ENCODE measurements around the gene BAHCC1. TPM values are rescaled to one million over a fixed set of nuclear protein-coding genes. Genes with fewer than 3 reads are reported as not detected.
"Not testable (repeated sequence)": the region's sequence is repeated elsewhere in the genome, so short reads cannot be mapped to it uniquely, and the experiment has no call there.

BAHCC1 gene
- total RNA-seq (2012; rRNA removed): 7.9 and 8.3 TPM in 2 replicates

- Histone ChIP-seq H3K4me1 (ENCODE audit: control insufficient read depth, insufficient read depth, low read length) (peaks cover 36% of the 10 kb centered on the region), H3K4me2 (ENCODE audit: low read length) (peak within 1 kb of the TSS; percentile 95), H3K27me3 (ENCODE audit: control insufficient read depth, insufficient read depth, low read length) (no peaks in the 10 kb centered on the region), H3K9ac (ENCODE audit: low read depth, low read length) (peak within 1 kb of the TSS; percentile 93), H3K4me3 (ENCODE audit: low read length) (peak within 1 kb of the TSS; percentile 80), H3K36me3 (ENCODE audit: insufficient read depth, low read length) (no peaks in the 10 kb centered on the region), H3K9me3 (replicated peaks; ENCODE audit: low read length) (no peaks in the 10 kb centered on the region)
These were observed at the start of gene BAHCC1 for GRCh38 chr17:81394921-81395599. BAHCC1 (plus strand) TSS chr17:81395457; CDS start chr17:81399740, 4,283 bp downstream.

DNA sequence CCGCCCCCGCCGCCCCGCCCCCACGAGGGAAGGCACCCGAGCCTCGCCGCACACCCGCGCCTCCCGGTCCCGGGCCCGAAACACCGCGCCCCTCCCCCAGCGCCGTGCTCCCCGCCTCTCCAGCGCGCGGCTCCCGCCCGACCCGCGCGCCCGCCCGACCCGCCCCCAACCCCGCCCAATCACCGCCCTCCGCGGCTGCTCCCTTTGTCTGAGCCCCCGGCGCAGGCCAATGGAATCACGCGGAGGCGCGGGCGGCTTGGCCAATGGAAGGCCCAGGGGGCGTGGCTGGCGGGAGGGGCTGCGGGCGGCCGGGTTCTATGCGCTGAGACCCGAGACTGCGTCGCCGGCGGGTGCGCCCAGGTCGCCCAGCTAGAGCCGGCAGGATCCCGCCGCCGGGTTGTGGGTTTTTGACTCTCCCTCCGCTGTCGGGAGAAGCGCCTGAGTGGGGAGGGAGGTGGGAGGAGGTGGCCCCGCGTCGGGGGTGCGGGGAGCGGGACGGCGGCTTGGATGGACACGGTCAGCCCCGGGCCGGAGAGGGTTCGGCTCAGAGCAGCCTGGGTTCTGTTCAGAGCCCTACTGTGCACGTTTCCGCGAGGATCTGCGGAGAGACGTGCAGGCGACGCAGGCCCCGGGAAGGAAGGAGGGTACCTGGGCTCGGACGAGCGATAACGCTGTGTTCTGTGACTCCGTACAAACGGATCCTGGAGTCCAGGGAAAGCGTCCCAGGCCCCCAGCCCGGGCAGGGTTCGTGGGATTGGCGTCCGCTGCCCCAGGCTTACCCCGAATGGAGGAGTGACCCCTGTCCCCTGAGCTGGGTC is 49.0 kb upstream of the BAHCC1 start:
- Histone ChIP-seq H3K9ac (ENCODE audit: low read depth, low read length) (peak overlapping the region; percentile 91), H3K4me1 (ENCODE audit: control insufficient read depth, insufficient read depth, low read length) (peaks cover 25% of the 10 kb centered on the region), H3K4me3 (ENCODE audit: low read length) (peak overlapping the region; percentile 70), H3K9me3 (replicated peaks; ENCODE audit: low read length) (no peaks in the 10 kb centered on the region), H3K4me2 (ENCODE audit: low read length) (peak overlapping the region; percentile 94), H3K36me3 (ENCODE audit: insufficient read depth, low read length) (no peaks in the 10 kb centered on the region), H3K27me3 (ENCODE audit: control insufficient read depth, insufficient read depth, low read length) (no peaks in the 10 kb centered on the region)

- peak overlapping the region; percentile 70 for H3K4me3 ChIP-seq (ENCODE audit: low read length)
- H3K9me3 ChIP-seq (replicated peaks; ENCODE audit: low read length): no peaks in the 10 kb centered on the region
- H3K4me1 ChIP-seq (ENCODE audit: control insufficient read depth, insufficient read depth, low read length): peaks cover 20% of the 10 kb centered on the region
- H3K4me2 ChIP-seq (ENCODE audit: low read length): peak overlapping the region; percentile 94
- H3K36me3 ChIP-seq (ENCODE audit: insufficient read depth, low read length): no peaks in the 10 kb centered on the region
- no peaks in the 10 kb centered on the region for H3K27me3 ChIP-seq (ENCODE audit: control insufficient read depth, insufficient read depth, low read length)
- peak overlapping the region; percentile 79 for H3K9ac ChIP-seq (ENCODE audit: low read depth, low read length)
These were observed 48.3 kb upstream of the BAHCC1 start for GRCh38 chr17:81346908-81347349.

- H3K4me1 ChIP-seq (ENCODE audit: control insufficient read depth, insufficient read depth, low read length): peaks cover 17% of the 10 kb centered on the region
- no peaks in the 10 kb centered on the region for H3K27me3 ChIP-seq (ENCODE audit: control insufficient read depth, insufficient read depth, low read length)
- H3K36me3 ChIP-seq (ENCODE audit: insufficient read depth, low read length): no peaks in the 10 kb centered on the region
- no peak overlapping the region for H3K4me3 ChIP-seq (ENCODE audit: low read length)
- H3K4me2 ChIP-seq (ENCODE audit: low read length): no peak overlapping the region
- H3K9me3 ChIP-seq (replicated peaks; ENCODE audit: low read length): no peaks in the 10 kb centered on the region
- no peak overlapping the region for H3K9ac ChIP-seq (ENCODE audit: low read depth, low read length)
These were observed 47.8 kb upstream of the BAHCC1 start for GRCh38 chr17:81347437-81347836.

- Histone ChIP-seq H3K9me3 (replicated peaks; ENCODE audit: low read length) (no peaks in the 10 kb centered on the region), H3K27me3 (ENCODE audit: control insufficient read depth, insufficient read depth, low read length) (no peaks in the 10 kb centered on the region), H3K4me1 (ENCODE audit: control insufficient read depth, insufficient read depth, low read length) (peaks cover 15% of the 10 kb centered on the region), H3K9ac (ENCODE audit: low read depth, low read length) (no peak overlapping the region), H3K4me3 (ENCODE audit: low read length) (no peak overlapping the region), H3K36me3 (ENCODE audit: insufficient read depth, low read length) (no peaks in the 10 kb centered on the region), H3K4me2 (ENCODE audit: low read length) (no peak overlapping the region)
These were observed 46.9 kb upstream of the BAHCC1 start for GRCh38 chr17:81348097-81349055.

DNA sequence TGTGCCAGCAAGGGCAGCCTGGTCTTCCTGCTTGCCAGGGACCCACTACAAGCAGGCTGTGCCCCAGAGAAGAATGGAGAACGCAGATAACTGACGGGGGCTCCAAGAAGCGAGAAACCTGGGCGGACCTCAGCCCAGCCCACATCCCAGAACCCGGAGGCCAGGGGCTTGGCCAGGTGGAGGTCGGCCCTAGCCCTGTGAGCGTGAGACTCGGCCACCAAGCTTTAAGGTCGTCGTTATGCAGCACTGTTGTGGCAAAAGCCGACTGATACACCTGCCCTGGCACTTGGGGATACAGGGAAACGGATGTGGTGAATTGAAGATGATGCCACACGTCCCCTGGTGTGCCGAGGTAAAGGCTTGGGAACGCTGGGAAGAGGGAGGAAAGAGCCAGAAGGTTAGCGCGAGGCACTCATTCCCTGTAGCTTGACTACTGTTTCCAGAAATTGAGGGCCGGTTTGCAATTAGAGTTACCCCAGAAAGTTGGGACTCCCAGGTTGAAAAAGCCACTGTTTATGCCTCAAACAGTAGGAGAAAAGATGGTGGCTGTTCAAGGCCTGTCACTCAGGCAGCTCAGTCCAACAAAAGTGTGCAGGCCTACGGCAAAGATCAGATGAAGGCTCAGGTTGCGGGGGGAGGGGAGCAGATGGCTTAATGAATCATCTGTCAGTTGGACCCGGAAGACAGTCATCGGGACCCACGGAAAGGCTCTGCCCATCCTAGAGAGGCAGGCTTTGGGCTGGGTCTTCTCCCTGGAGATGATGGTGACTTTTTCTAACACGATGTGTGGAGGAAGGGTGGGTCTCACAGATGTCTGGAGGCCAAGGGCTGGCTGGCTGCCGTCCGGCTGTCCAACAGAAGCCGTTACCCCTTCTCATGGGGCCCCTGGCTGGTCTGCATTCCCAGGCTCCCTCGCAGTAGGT is 45.6 kb upstream of the BAHCC1 start:
- peaks cover 15% of the 10 kb centered on the region for H3K4me1 ChIP-seq (ENCODE audit: control insufficient read depth, insufficient read depth, low read length)
- no peaks in the 10 kb centered on the region for H3K9me3 ChIP-seq (replicated peaks; ENCODE audit: low read length)
- H3K36me3 ChIP-seq (ENCODE audit: insufficient read depth, low read length): no peaks in the 10 kb centered on the region
- no peak overlapping the region for H3K4me3 ChIP-seq (ENCODE audit: low read length)
- H3K9ac ChIP-seq (ENCODE audit: low read depth, low read length): no peak overlapping the region
- H3K27me3 ChIP-seq (ENCODE audit: control insufficient read depth, insufficient read depth, low read length): peaks cover 5% of the 10 kb centered on the region
- peak overlapping the region; percentile 13 for H3K4me2 ChIP-seq (ENCODE audit: low read length)

GRCh38 chr17:81350320-81350890 is 44.9 kb upstream of the BAHCC1 start:
- Histone ChIP-seq H3K27me3 (ENCODE audit: control insufficient read depth, insufficient read depth, low read length) (peaks cover 9% of the 10 kb centered on the region), H3K4me2 (ENCODE audit: low read length) (peak overlapping the region; percentile 13), H3K9me3 (replicated peaks; ENCODE audit: low read length) (no peaks in the 10 kb centered on the region), H3K9ac (ENCODE audit: low read depth, low read length) (no peak overlapping the region), H3K4me1 (ENCODE audit: control insufficient read depth, insufficient read depth, low read length) (peaks cover 15% of the 10 kb centered on the region), H3K36me3 (ENCODE audit: insufficient read depth, low read length) (no peaks in the 10 kb centered on the region), H3K4me3 (ENCODE audit: low read length) (no peak overlapping the region)

DNA sequence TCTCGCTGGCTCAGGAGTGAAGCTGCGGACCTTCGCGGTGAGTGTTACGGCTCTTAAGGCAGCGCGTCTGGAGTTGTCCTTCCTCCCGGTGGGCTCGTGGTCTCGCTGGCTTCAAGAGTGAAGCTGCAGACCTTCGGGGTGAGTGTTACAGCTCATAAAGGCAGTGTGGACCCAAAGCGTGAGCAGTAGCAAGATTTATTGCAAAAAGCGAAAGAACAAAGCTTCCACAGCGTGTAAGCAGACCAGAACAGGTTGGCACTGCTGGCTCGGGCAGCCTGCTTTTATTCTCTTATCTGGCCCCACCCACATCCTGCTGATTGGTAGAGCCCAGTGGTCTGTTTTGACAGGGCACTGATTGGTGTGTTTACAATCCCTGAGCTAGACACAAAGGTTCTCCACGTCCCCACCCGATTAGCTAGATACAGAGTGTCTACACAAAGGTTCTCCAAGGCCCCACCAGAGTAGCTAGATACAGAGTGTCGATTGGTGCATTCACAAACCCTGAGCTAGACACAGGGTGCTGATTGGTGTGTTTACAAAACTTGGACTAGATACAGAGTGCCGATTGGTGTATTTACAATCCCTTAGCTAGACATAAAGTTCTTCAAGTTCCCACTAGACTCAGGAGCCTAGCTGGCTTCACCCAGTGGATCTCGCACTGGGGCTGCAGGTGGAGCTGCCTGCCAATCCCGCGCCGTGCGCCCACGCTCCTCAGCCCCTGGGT is 43.8 kb upstream of the BAHCC1 start:
- not testable (repeated sequence) for H3K4me3 ChIP-seq (ENCODE audit: low read length); H3K36me3 ChIP-seq (ENCODE audit: insufficient read depth, low read length); H3K9ac ChIP-seq (ENCODE audit: low read depth, low read length); H3K27me3 ChIP-seq (ENCODE audit: control insufficient read depth, insufficient read depth, low read length); H3K9me3 ChIP-seq (replicated peaks; ENCODE audit: low read length); H3K4me2 ChIP-seq (ENCODE audit: low read length)
- peaks cover 15% of the 10 kb centered on the region for H3K4me1 ChIP-seq (ENCODE audit: control insufficient read depth, insufficient read depth, low read length)

- not testable (repeated sequence) for H3K4me3 ChIP-seq (ENCODE audit: low read length); H3K9ac ChIP-seq (ENCODE audit: low read depth, low read length); H3K4me1 ChIP-seq (ENCODE audit: control insufficient read depth, insufficient read depth, low read length); H3K36me3 ChIP-seq (ENCODE audit: insufficient read depth, low read length); H3K4me2 ChIP-seq (ENCODE audit: low read length); H3K27me3 ChIP-seq (ENCODE audit: control insufficient read depth, insufficient read depth, low read length); H3K9me3 ChIP-seq (replicated peaks; ENCODE audit: low read length)
These were observed 43.2 kb upstream of the BAHCC1 start for GRCh38 chr17:81352056-81352455.

Data from skeletal muscle satellite cell (primary cell).